Endodermal cell (in vitro differentiated cells): ENCODE data around the gene IGFBP6. TPM values are rescaled to one million over a fixed set of nuclear protein-coding genes. Genes with fewer than 3 reads are reported as not detected.

ENCODE experiments used
- DNase-seq: peaks from one replicate; pipeline ENCODE4 v3.0.0-alpha.2; 2017
- H3K27ac ChIP-seq: 2 replicates; pipeline ENCODE4 v1.5.1; 2013; ENCODE audit warnings: mild to moderate bottlenecking, low read depth, low read length, moderate library complexity
- H3K27me3 ChIP-seq: 2 replicates; pipeline ENCODE4 v1.6.1; 2013; ENCODE audit warnings: mild to moderate bottlenecking, low read length, moderate library complexity; ENCODE audit not compliant: insufficient read depth, control insufficient read depth, poor library complexity, severe bottlenecking
- H3K36me3 ChIP-seq: 2 replicates; pipeline ENCODE4 v1.7.0; 2013; ENCODE audit warnings: mild to moderate bottlenecking, low read length, moderate library complexity; ENCODE audit not compliant: control insufficient read depth, insufficient read depth
- H3K4me1 ChIP-seq: one replicate; pipeline ENCODE4 v1.7.0; 2013; ENCODE audit warnings: low read length; ENCODE audit not compliant: control insufficient read depth, insufficient read depth
- H3K4me3 ChIP-seq: 2 replicates; pipeline ENCODE4 v1.5.1; 2013; ENCODE audit warnings: mild to moderate bottlenecking, low read length, moderate library complexity
- H3K9ac ChIP-seq: 2 replicates; pipeline ENCODE4 v1.6.1; 2013; ENCODE audit warnings: mild to moderate bottlenecking, low read length, moderate library complexity; ENCODE audit not compliant: poor library complexity, severe bottlenecking; ENCODE audit errors: extremely low read depth
- H3K9me3 ChIP-seq: 2 replicates; pipeline ENCODE4 v1.6.1; 2013; ENCODE audit warnings: mild to moderate bottlenecking, low read length, moderate library complexity; ENCODE audit not compliant: control insufficient read depth
- H3K27ac Mint-ChIP-seq: 2 replicates; pipeline ENCODE4 v1.8.0; 2020; ENCODE audit warnings: mixed read lengths
- H3K27me3 Mint-ChIP-seq: 2 replicates; pipeline ENCODE4 v1.8.0; 2021; ENCODE audit warnings: mild to moderate bottlenecking, mixed read lengths; ENCODE audit not compliant: insufficient read depth
- H3K36me3 Mint-ChIP-seq: 2 replicates; pipeline ENCODE4 v1.8.0; 2020; ENCODE audit warnings: low read depth, mixed read lengths
- H3K4me1 Mint-ChIP-seq: 2 replicates; pipeline ENCODE4 v1.8.0; 2020; ENCODE audit warnings: mixed read lengths
- H3K4me3 Mint-ChIP-seq: 2 replicates; pipeline ENCODE4 v1.8.0; 2020; ENCODE audit warnings: mild to moderate bottlenecking, moderate library complexity, mixed read lengths
- H3K9me3 Mint-ChIP-seq: 2 replicates; pipeline ENCODE4 v1.8.0; 2020; ENCODE audit warnings: mild to moderate bottlenecking, mixed read lengths
- CTCF ChIP-seq: fragments of 200-600 bp; sonication (generic); conservative IDR thresholded peaks from 2 replicates; pipeline ENCODE4 v1.5.0; 2021; ENCODE audit warnings: antibody characterized with exemption, mild to moderate bottlenecking
- WGBS, 2 experiments: methylation state at CpG; one replicate each; pipeline versions ENCODE4 v1.1.5 to v1.1.7; 2013; ENCODE audit warnings: missing lambda C conversion rate in 2 of 2, mixed read lengths in 1 of 2; ENCODE audit not compliant: insufficient coverage in 1 of 2, insufficient read length in 1 of 2; 5-methylcytosine and 5-hydroxymethylcytosine counted together
- total RNA-seq, 2 donors: library from RNA; stranded (reverse); fragmentation: NEBNext Ultra II Directional in 1 of 2; extraction: Animal tissue kit (Norgen Biotek cat#: 25700) in 1 of 2; gene quantifications; 2 replicates in 1 of 2; 3 replicates in 1 of 2; pipeline ENCODE4 v1.2.1, GENCODE V29; 2021

The IGFBP6 gene
- total RNA-seq, 2 donors from 2014 or later = 21.7 to 48.4 TPM

GRCh38 chr12:53051058-53051880 lies 46.2 kb upstream of the IGFBP6 start:
- Mint-ChIP-seq H3K36me3 (peaks cover 5% of the 10 kb centered on the region), H3K27me3 (peaks cover 2% of the 10 kb centered on the region), H3K4me1 (peaks cover 44% of the 10 kb centered on the region), H3K9me3 (no peaks in the 10 kb centered on the region), H3K27ac (no peak overlapping the region), H3K4me3 (peak overlapping the region; percentile 17)
- Histone ChIP-seq H3K9ac (peak overlapping the region; percentile 51), H3K9me3 (no peaks in the 10 kb centered on the region), H3K4me3 (peak overlapping the region; percentile 80), H3K36me3 (peaks cover 20% of the 10 kb centered on the region), H3K27me3 (no peaks in the 10 kb centered on the region), H3K4me1 (peaks cover 32% of the 10 kb centered on the region), H3K27ac (no peak overlapping the region)
- peak; percentile 21 for TF ChIP-seq CTCF
- DNase-seq = peak; percentile 67
- WGBS, 2 experiments = 66 to 72% methylated on average over 8 to 11 of the region's 11 CpGs

DNA sequence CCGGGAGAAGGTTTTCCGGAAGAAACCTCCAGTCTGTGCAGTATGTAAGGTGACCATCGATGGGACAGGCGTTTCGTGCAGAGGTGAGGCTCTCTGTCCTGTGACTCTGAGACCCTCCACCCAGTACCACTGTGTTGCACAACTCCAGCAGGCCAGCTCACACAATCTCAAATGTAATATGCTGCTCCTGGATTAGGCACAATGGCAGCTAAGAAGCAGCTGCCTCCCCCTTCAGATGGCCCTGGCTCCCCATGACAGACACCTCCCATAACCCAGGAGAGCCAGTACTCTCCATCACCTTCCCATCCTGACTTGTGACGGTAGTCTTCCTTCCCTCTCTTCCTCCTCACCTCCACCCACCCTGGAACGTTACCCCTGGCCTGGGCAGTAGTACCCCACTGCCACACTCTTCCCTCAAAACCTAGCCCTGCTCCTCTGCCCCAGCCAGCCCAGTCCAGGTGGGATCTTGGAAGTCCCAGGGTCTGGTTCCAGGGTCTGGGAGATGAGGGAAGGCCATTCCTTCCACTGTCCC lies 45.5 kb upstream of the IGFBP6 start:
- Mint-ChIP-seq H3K27ac (no peak overlapping the region), H3K27me3 (peaks cover 5% of the 10 kb centered on the region), H3K36me3 (peaks cover 5% of the 10 kb centered on the region), H3K9me3 (no peaks in the 10 kb centered on the region), H3K4me3 (no peak overlapping the region), H3K4me1 (peaks cover 44% of the 10 kb centered on the region)
- H3K4me3 ChIP-seq = peak overlapping the region; percentile 80
- WGBS, 2 experiments = 96 to 97% methylated on average over 5 to 7 of the region's 7 CpGs
- peak; percentile 50 for DNase-seq
- no peaks in the 10 kb centered on the region for H3K27me3 ChIP-seq
- H3K9me3 ChIP-seq = no peaks in the 10 kb centered on the region
- H3K27ac ChIP-seq = no peak overlapping the region
- H3K4me1 ChIP-seq = peaks cover 32% of the 10 kb centered on the region
- no peak for TF ChIP-seq CTCF
- peaks cover 20% of the 10 kb centered on the region for H3K36me3 ChIP-seq
- no peak overlapping the region for H3K9ac ChIP-seq

- H3K9ac ChIP-seq = no peak overlapping the region
- Mint-ChIP-seq H3K4me3 (no peak overlapping the region), H3K9me3 (no peaks in the 10 kb centered on the region), H3K27me3 (peaks cover 10% of the 10 kb centered on the region), H3K4me1 (peaks cover 44% of the 10 kb centered on the region), H3K27ac (no peak overlapping the region), H3K36me3 (peaks cover 5% of the 10 kb centered on the region)
- H3K9me3 ChIP-seq = no peaks in the 10 kb centered on the region
- peaks cover 32% of the 10 kb centered on the region for H3K4me1 ChIP-seq
- no peaks in the 10 kb centered on the region for H3K27me3 ChIP-seq
- no peak overlapping the region for H3K4me3 ChIP-seq
- no peak overlapping the region for H3K27ac ChIP-seq
- DNase-seq = peak; percentile 49
- peaks cover 20% of the 10 kb centered on the region for H3K36me3 ChIP-seq
- WGBS, 2 experiments = 91 to 100% methylated on average over 1 to 11 of the region's 11 CpGs
- no peak for TF ChIP-seq CTCF
Observed at GRCh38 chr12:53052419-53053217, 44.8 kb upstream of the IGFBP6 start.
